ENCODE measurements around the gene BAD. TPM values are rescaled to one million over a fixed set of nuclear protein-coding genes. Genes with fewer than 3 reads are reported as not detected.

Gene BAD
- total and polyA plus RNA-seq, 4 donors = 16.0 to 39.5 (median 30.2) TPM

DNA sequence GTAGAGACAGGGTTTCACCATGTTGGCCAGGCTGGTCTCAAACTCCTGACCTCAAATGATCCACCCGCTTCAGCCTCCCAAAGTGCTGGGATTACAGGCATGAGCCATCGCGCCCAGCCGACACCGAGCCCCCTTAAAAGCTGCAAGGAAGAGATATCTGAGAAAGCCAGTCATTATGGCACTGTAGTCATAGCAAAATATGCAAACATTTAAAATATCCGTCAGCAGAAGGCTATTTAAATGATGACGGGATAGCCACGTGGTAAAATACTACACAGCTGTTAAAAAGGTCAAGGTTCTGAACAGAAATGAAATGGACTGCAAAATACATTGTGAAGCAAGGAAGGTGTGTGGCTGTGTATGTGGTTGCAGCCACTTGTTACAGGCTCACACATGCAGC lies 49.1 kb upstream of the BAD start:
- H3K4me1 ChIP-seq (ENCODE audit: control insufficient read depth in 4 of 4, insufficient read depth in 4 of 4, low read length in 3 of 4) = peaks cover 0 to 4% (median 0%) of the 10 kb centered on the region in 4 donors
- 92% methylated on average over 8 of the region's 8 CpGs for whole genome bisulfite sequencing

DNA sequence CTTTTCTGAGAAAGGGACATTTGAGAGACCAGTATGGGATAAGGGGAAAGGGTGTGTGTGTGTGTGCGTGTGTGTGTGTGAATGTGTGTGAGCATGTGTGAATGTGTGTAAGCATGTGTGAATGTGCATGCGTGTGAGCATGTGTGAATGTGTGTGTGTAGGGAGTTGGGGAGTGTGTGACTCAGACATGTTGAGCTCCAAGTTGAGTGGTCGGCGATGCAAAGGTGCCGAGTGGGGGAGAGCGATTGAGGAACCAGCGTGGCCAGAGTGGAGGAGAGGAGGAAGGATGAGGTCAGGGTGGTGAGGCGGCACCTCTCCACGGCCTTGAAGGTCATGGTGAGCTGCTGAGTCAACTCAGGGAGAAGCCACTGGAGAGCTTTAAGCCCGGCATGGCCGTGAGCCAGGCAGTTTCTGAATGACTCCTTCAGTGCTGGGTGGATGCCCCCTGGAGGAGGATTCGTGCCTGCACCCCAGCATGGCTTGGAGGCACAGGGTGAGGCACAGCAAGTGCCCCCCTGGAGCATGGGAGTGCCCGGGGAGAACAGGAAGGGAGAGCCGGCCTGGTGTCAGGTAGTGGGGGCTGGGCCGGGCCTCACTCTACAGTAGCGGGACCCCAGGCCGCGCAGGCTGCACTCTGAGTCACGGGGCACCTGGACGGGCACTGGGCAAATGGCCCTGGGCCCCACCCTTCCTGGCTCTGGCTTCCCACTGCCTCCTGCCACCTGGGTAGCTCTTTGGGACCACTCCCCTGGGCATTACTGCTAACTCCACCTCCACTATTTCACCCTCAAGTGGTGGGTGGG lies 47.3 kb upstream of the BAD start:
- DNase-seq (ENCODE audit: low spot score) = peak; percentile 85
- peaks cover 0 to 4% (median 0%) of the 10 kb centered on the region in 4 donors for H3K4me1 ChIP-seq (ENCODE audit: control insufficient read depth in 4 of 4, insufficient read depth in 4 of 4, low read length in 3 of 4)
- H3K27me3 ChIP-seq (ENCODE audit: control insufficient read depth in 4 of 4, insufficient read depth in 4 of 4, low read length in 3 of 4) = no peaks in the 10 kb centered on the region
- 51% methylated on average over 20 of the region's 20 CpGs for WGBS
- H3K4me3 ChIP-seq (ENCODE audit: low read depth in 1 of 3, low read length in 3 of 3) = no peak overlapping the region
- TF ChIP-seq SP1 (IDR thresholded peaks at IDR 0.05) (no peak), HNF4A (conservative IDR thresholded peaks at IDR 0.05) (no peak), RAD21 (IDR thresholded peaks at IDR 0.05) (peak in 1 of 2 donors; percentile 61)
- TF ChIP-seq, protein P1, sequence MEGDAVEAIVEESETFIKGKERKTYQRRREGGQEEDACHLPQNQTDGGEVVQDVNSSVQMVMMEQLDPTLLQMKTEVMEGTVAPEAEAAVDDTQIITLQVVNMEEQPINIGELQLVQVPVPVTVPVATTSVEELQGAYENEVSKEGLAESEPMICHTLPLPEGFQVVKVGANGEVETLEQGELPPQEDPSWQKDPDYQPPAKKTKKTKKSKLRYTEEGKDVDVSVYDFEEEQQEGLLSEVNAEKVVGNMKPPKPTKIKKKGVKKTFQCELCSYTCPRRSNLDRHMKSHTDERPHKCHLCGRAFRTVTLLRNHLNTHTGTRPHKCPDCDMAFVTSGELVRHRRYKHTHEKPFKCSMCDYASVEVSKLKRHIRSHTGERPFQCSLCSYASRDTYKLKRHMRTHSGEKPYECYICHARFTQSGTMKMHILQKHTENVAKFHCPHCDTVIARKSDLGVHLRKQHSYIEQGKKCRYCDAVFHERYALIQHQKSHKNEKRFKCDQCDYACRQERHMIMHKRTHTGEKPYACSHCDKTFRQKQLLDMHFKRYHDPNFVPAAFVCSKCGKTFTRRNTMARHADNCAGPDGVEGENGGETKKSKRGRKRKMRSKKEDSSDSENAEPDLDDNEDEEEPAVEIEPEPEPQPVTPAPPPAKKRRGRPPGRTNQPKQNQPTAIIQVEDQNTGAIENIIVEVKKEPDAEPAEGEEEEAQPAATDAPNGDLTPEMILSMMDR (IDR thresholded peaks at IDR 0.05; ENCODE audit: low read depth, low read length, missing input control) = peak; percentile 29
- TF ChIP-seq, protein P2, sequence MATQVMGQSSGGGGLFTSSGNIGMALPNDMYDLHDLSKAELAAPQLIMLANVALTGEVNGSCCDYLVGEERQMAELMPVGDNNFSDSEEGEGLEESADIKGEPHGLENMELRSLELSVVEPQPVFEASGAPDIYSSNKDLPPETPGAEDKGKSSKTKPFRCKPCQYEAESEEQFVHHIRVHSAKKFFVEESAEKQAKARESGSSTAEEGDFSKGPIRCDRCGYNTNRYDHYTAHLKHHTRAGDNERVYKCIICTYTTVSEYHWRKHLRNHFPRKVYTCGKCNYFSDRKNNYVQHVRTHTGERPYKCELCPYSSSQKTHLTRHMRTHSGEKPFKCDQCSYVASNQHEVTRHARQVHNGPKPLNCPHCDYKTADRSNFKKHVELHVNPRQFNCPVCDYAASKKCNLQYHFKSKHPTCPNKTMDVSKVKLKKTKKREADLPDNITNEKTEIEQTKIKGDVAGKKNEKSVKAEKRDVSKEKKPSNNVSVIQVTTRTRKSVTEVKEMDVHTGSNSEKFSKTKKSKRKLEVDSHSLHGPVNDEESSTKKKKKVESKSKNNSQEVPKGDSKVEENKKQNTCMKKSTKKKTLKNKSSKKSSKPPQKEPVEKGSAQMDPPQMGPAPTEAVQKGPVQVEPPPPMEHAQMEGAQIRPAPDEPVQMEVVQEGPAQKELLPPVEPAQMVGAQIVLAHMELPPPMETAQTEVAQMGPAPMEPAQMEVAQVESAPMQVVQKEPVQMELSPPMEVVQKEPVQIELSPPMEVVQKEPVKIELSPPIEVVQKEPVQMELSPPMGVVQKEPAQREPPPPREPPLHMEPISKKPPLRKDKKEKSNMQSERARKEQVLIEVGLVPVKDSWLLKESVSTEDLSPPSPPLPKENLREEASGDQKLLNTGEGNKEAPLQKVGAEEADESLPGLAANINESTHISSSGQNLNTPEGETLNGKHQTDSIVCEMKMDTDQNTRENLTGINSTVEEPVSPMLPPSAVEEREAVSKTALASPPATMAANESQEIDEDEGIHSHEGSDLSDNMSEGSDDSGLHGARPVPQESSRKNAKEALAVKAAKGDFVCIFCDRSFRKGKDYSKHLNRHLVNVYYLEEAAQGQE (IDR thresholded peaks at IDR 0.05) = no peak
- H3K9ac ChIP-seq (ENCODE audit: low read depth in 1 of 2, low read length in 2 of 2) = no peak overlapping the region
- no peak overlapping the region for H3K27ac ChIP-seq (ENCODE audit: low read depth in 1 of 2, low read length in 2 of 2)
- H3K36me3 ChIP-seq (ENCODE audit: control insufficient read depth in 4 of 4, insufficient read depth in 3 of 4, low read depth in 1 of 4, low read length in 3 of 4) = no peaks in the 10 kb centered on the region
- H3K9me3 ChIP-seq (ENCODE audit: control insufficient read depth in 4 of 4, low read length in 3 of 4) = no peaks in the 10 kb centered on the region

More for the DNA sequence above, 49.1 kb upstream of the BAD start:
- no peak overlapping the region for H3K4me3 ChIP-seq (ENCODE audit: low read depth in 1 of 3, low read length in 3 of 3)
- TF ChIP-seq, protein P3, sequence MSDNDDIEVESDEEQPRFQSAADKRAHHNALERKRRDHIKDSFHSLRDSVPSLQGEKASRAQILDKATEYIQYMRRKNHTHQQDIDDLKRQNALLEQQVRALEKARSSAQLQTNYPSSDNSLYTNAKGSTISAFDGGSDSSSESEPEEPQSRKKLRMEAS (IDR thresholded peaks at IDR 0.05) = no peak
- no peak for DNase-seq (ENCODE audit: low spot score)
- no peak overlapping the region for H3K27ac ChIP-seq (ENCODE audit: low read depth in 1 of 2, low read length in 2 of 2)
- no peaks in the 10 kb centered on the region for H3K27me3 ChIP-seq (ENCODE audit: control insufficient read depth in 4 of 4, insufficient read depth in 4 of 4, low read length in 3 of 4)
- no peaks in the 10 kb centered on the region for H3K36me3 ChIP-seq (ENCODE audit: control insufficient read depth in 4 of 4, insufficient read depth in 3 of 4, low read depth in 1 of 4, low read length in 3 of 4)
- no peak overlapping the region for H3K9ac ChIP-seq (ENCODE audit: low read depth in 1 of 2, low read length in 2 of 2)
- no peaks in the 10 kb centered on the region for H3K9me3 ChIP-seq (ENCODE audit: control insufficient read depth in 4 of 4, low read length in 3 of 4)

DNA sequence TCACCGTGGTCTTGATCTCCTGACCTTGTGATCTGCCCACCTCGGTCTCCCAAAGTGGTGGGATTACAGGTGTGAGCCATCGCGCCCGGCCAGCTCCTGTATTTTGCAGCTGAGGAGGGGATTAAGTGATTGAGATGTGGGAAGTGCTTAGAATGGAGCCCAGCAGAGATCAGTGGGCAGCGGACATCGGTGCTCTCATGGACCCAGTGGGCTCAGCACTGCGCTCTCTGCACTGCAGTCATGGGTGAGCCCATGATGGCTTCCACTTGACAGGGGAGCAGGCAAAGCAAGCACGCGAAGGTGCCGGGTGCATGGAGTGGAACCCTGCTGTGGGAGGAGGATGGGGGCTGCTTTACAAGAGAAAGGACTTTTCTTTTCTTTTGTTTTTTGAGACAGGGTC lies 46.4 kb upstream of the BAD start:
- H3K4me3 ChIP-seq (ENCODE audit: low read depth in 1 of 3, low read length in 3 of 3) = no peak overlapping the region
- no peak overlapping the region for H3K27ac ChIP-seq (ENCODE audit: low read depth in 1 of 2, low read length in 2 of 2)
- H3K9me3 ChIP-seq (ENCODE audit: control insufficient read depth in 4 of 4, low read length in 3 of 4) = no peaks in the 10 kb centered on the region
- H3K36me3 ChIP-seq (ENCODE audit: control insufficient read depth in 4 of 4, insufficient read depth in 3 of 4, low read depth in 1 of 4, low read length in 3 of 4) = no peaks in the 10 kb centered on the region
- no peak overlapping the region for H3K9ac ChIP-seq (ENCODE audit: low read depth in 1 of 2, low read length in 2 of 2)
- 85% methylated on average over 11 of the region's 11 CpGs for WGBS
- peaks cover 0 to 4% (median 0%) of the 10 kb centered on the region in 4 donors for H3K4me1 ChIP-seq (ENCODE audit: control insufficient read depth in 4 of 4, insufficient read depth in 4 of 4, low read length in 3 of 4)
- no peak for DNase-seq (ENCODE audit: low spot score)
- no peaks in the 10 kb centered on the region for H3K27me3 ChIP-seq (ENCODE audit: control insufficient read depth in 4 of 4, insufficient read depth in 4 of 4, low read length in 3 of 4)
- TF ChIP-seq FOXA1 (IDR thresholded peaks at IDR 0.05) (no peak), RXRA (IDR thresholded peaks at IDR 0.05) (no peak), RAD21 (IDR thresholded peaks at IDR 0.05) (no peak), GABPA (IDR thresholded peaks at IDR 0.05 in 1 of 2, conservative IDR thresholded peaks at IDR 0.05 in 1 of 2) (no peak), SP1 (IDR thresholded peaks at IDR 0.05) (no peak), EGR1 (IDR thresholded peaks at IDR 0.05; ENCODE audit: low read depth in 2 of 2) (no peak), YY1 (IDR thresholded peaks at IDR 0.05) (no peak), NR2F2 (IDR thresholded peaks at IDR 0.05) (no peak), HNF4G (IDR thresholded peaks at IDR 0.05) (no peak), JUND (IDR thresholded peaks at IDR 0.05) (no peak)
- TF ChIP-seq, protein P4, sequence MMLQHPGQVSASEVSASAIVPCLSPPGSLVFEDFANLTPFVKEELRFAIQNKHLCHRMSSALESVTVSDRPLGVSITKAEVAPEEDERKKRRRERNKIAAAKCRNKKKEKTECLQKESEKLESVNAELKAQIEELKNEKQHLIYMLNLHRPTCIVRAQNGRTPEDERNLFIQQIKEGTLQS (IDR thresholded peaks at IDR 0.05) = no peak
- TF ChIP-seq, protein P5, sequence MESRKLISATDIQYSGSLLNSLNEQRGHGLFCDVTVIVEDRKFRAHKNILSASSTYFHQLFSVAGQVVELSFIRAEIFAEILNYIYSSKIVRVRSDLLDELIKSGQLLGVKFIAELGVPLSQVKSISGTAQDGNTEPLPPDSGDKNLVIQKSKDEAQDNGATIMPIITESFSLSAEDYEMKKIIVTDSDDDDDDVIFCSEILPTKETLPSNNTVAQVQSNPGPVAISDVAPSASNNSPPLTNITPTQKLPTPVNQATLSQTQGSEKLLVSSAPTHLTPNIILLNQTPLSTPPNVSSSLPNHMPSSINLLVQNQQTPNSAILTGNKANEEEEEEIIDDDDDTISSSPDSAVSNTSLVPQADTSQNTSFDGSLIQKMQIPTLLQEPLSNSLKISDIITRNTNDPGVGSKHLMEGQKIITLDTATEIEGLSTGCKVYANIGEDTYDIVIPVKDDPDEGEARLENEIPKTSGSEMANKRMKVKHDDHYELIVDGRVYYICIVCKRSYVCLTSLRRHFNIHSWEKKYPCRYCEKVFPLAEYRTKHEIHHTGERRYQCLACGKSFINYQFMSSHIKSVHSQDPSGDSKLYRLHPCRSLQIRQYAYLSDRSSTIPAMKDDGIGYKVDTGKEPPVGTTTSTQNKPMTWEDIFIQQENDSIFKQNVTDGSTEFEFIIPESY (IDR thresholded peaks at IDR 0.05) = no peak
- TF ChIP-seq, protein P1 (IDR thresholded peaks at IDR 0.05; ENCODE audit: low read depth, low read length, missing input control) = no peak
